A375 (cell line): ENCODE measurements around the gene CHGA. TPM values are rescaled to one million over a fixed set of nuclear protein-coding genes. Genes with fewer than 3 reads are reported as not detected.

Experiments used
- total RNA-seq: library from RNA; depleted of rRNA; stranded (reverse); fragments of >200 nt; shearing (Covaris generic); gene quantifications from 2 replicates; pipeline ENCODE4 v1.2.3, GENCODE V29; 2014; rRNA removed

CHGA gene
- not detected in 2 replicates for total RNA-seq

GRCh38 chr14:92922883-92923743, at the start of gene CHGA:
Gene CHGA (plus strand): TSS chr14:92923150. CDS start chr14:92923360, 210 bp downstream.

Other genes starting within 250 kb of the CHGA start
- 14.0 and 14.6 TPM in 2 replicates for gene LGMN, start 174.5 kb upstream of the CHGA start, total RNA-seq
- gene GOLGA5, start 128.8 kb upstream of the CHGA start, total RNA-seq, result 16.0 and 19.7 TPM in 2 replicates
- 50.5 and 51.0 TPM in 2 replicates for gene ITPK1, start 192.8 kb downstream of the CHGA start, total RNA-seq